Activated CD4-positive, CD25-positive, alpha-beta regulatory T cell treated with anti-CD3 and anti-CD28 coated beads, Interleukin-2, amount 50 U/mL, for 16 hours (primary cell): Measurements from ENCODE around the gene DDX56.
"Not testable (repeated sequence)": the region's sequence is repeated elsewhere in the genome, so short reads cannot be mapped to it uniquely, and the experiment has no call there.

Experiments
- DNase-seq: peaks from one replicate; pipeline ENCODE4 v3.0.0-alpha.2; 2020; ENCODE audit warnings: low read depth, low spot score

DDX56 gene

DNA sequence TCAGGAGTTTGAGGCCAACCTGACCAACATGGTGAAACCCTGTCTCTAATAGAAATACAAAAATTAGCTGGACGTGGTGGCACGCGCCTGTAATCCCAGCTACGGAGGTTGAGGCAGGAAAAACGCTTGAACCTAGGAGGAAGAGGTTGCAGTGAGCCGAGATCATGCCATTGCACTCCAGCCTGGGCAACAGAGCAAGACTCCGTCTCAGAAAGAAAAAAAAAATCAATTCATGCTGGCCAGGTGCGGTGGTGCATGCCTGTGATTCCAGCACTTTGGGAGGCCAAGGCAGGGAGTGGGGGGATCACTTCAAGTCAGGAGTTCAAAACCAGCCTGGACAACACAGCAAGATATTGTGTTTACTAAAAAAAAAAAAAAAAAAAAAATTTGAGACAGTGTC, 23.5 kb upstream of the DDX56 start:
- DNase-seq, result not testable (repeated sequence)

DNA sequence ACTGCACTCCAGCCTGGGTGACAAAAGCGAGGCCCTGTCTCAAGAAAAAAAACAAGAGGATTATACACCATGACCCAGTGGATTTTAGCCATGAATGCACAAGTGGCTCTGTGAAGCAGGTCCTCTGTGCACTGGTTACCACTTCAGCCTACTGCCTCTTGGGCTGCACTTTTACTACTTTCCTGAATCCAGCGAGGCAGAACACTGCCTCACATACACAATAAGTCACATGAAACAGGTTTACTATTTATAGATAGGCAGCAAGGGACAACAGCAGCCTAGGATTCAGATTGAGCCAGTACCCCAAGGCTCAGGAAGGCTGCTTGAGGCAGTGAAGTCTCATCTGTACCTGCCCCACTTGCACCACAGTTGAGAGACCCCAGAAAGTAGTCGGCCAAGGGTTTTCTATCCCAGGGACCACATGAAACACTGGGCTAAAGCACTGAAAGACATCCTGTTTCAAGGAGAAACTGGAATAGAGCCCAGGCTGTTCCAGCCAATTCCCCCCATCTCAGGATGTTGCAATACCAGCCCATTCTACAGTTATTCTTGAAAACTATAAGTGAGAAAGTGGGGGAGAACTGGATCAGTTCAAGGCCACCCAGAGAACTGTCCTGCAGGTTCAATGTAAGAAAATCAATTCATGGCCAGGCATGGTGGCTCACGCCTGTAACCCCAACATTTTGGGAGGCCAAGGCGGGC, 22.4 kb upstream of the DDX56 start:
- no peak for DNase-seq

DNA sequence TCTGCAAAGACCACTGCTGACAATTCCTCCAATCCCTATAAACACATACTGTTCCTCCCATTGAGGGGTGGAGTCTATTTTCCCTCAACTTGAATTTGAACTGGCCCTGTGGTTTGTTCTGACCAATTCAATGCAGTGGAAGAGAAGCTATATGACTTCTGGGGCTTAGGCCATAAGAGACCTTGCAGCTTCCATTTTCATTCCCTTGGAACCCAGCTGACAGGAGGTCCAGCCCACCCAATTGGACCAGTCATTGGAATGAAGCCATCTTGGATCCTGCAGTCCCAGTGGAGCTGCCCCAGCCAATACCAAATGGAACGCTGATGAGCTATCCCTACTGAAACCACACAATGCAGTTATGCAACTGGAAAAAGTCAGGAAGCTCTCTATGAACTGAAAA, 17.2 kb upstream of the DDX56 start:
- DNase-seq, result no peak

DNA sequence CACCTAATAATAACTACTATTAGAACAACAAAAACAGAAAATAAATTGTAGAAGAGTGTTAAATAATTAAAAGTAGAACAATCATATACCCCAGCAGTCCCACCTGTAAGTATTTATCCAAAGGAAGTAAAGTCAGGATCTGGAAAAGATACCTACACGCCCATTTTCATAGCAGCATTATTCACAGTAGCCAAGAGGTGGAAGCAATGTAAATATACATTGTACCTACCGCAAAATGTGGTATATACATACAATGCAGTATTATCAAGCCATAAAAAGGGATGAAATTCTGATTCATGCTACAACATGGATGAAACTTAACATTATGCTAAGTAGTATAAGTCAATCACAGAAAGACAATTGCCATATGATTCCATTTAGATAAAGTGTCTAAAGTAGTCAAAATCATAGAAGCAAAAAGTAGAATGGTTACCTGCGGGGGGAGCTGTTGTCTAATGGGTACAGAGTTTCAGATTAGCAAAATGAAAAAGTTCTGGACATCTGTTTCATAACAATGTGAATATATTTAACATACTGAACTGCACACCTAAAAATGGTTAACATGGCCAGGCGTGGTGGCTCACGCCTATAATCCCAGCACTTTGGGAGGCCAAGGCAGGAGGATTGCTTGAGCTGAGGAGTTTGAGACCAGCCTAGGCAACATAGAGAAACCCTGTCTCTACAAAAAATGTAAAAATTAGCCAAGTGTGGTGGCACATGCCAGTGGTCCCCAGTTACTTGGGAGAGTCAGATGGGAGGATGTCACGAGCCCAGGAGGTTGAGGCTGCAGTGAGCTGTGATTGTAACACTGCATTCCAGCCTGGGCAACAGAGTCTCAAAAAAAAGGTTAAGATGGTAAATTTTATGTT, 14.4 kb upstream of the DDX56 start:
- peak; percentile 45 for DNase-seq

DNA sequence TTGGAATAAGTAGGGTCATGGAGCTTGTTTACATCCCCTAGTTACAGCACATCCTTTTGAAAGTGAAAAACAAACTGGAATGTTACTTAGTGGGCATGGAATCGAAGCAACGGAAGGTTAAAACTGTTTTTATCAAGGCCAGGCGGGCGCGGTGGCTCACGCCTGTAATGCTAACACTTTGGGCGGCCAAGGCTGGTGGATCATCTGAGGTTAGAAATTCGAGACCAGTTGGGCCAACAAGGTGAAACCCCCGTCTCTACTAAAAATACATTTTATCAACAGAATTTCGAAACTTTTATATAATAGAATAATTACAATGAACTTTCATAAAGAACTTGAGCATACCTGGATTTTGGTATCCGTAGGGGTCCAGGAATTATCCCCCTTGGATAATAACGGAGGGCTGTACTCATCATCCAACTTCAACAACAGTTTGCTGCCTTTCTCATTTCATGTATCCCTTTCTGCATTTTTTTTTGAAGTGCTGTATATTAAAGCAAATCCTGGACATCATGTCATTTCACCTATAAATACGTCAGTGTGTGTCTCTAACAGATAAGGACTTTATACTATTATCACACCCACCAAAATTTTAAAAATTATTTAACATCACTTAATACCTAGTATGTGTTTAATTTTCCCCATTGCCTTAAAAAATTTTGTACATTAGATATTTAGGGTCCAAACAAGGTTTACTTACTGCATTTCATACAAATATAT, 9.6 kb upstream of the DDX56 start:
- DNase-seq, result no peak

DNA sequence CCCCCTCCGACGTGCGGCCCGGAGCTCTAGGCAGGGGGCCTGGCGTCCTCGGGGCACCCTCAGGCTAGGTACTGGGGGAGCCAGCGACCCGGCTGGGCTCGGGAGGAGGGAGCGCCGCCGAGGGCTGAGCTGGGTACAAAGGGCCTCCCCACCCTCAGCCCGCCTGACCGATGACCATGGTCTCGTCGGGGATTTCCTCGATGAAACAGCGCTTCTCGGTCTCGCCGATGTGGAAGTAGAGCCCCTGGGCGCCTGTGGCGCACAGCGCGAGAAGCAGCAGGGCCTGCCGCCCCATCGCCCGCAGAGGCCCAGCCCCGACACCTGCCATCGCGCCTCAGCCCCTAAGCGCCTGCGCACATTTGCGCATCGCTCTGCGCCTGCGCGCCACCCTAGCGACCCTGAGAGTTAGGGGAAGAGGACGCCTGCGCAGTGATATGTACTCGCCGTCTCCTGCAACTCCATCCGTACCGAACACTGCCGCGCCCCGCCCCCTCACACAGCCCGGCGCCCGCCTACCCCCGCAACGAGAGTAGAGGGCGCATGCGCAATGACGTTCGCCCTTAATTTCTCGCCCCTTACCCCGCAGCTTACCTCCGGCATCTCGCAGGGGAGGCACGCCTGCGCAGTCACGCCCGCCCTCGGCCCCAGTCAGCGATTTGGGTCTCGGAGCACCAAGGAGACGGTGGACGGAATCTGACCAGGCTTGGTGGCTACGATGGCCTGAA, 8.3 kb upstream of the DDX56 start, which contains the start of gene TMED4:
Gene TMED4 (minus strand): TSS at position 353 of the 725 bp plus-strand sequence. CDS start 25 bp downstream, at position 328.
- DNase-seq, result peak; percentile 100

DNA sequence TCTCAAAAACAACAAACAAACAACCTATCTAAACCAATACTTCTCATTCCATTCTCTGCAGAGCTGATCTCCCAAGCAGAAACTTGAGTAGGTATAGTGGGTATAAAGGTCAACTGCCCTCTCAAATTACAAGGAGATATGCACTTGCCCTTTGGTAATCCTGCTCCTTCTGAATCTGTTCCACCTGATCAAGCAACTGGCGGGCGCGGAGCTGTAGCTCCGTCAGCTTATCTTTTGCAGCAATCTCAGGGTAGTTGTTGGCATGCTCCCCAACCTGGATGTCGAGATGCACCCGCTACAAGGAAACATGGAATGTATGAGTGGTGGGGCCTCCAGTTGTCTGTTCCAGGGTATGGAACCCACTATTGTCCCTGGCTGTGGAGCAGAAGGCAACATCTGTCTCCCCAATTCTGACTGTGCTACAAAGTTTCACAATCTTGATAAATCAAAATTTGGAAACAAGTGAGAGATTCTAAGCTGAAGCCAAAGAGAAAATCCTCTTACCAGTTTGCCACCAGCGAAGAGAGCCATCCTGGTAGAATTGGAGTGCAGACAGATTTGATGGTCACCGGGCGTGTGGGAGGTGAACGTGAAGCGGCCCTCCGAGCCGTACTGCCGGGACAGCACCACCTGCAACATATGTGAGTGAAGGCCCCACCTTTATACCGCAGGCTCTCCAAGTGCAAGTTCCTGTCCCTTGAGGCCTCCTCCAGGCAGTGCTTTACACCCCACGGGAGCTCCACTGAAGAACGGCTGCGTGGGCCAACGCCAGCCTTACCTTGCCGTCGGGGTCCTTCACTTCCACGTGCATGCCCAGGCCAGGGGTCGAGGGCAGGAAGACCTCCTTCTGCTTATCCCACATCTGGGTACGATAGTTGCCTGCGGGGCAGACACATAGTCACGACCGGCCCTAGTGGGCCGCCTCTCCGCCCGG, 7.5 kb upstream of the DDX56 start:
- no peak for DNase-seq

DNA sequence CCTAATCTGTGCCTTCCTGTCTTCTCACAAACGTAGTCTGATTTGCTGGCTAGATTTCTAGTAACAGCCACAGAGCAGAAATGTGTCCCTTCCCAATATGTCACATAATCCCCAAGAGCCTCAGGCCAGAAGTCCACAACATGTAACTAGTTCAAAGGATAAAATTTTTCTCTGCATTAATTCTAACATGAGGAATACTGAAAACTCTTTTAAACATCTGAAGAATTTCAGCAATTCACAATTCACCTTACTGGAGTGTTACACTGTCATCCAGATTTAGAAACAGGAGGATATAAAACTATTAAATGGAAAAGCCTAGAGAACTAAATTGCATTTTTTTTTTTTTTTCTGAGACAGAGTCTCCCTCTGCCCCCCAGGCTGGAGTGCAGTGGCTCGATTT, 2.5 kb upstream of the DDX56 start:
- DNase-seq, result no peak

DNA sequence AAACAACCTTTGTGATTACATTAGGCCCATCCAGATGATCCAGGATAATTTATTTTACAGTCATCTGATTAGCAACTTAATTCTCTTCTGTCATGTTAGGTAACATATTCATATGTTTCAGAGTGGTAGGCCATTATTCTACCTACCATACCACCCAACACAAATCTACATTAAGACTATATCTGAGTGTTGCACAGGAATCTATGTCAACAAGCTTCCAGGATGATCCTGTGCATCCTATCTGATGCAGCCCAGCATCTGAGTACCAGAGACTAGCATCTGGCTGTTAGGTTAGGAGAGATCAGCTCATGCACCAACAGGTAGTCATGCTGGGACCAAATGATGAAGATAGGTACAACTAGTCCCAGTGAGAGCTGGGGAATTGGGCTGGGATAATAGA, 1.3 kb upstream of the DDX56 start:
- DNase-seq, result no peak

DNA sequence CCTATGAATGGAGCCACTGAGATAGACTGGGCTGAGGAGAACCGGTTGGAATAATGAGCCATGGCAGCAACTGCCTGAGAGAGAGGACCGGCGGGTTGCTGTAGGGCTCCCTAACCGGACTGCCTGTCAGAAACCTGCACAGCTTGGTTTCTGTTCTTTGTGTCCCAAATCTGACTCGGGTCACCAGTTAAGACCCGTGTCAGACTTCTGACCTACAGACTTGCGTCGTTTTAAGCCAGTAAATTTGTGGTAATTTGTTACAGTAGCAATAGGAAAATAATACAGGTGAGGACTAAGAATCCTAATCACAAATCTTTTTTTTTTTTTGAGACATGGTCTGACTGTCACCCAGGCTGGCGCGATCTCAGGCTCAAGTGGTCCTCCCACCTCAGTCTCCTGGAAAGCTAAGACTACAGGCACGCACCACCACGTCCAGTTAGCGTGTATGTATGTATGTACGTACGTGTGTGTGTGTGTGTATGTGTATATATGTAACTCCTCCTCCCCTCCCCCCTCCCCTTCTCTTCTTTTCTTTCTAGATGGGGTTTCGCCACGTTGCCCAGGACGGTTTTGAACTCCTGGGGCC, 672 bp upstream of the DDX56 start:
- no peak for DNase-seq

DNA sequence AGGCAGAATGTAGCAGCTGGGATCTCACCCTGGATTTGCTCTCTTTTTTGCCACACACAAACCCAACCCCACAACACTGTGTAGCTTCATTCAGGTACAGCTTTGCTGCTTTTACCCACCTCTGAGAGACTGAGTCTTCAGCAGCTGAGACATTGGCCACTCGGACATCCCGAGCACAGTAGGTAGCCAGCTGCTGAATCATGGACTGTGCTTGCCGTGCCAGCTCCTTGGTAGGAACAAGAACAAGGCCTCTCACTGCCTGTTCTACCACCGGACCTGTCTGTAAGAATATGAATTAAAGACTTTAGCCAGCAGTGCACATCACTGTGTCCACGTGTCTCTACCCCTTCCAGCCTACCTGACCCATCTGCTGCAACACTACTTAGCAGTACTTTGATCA, 937 bp downstream of the DDX56 start:
- DNase-seq, result no peak

DNA sequence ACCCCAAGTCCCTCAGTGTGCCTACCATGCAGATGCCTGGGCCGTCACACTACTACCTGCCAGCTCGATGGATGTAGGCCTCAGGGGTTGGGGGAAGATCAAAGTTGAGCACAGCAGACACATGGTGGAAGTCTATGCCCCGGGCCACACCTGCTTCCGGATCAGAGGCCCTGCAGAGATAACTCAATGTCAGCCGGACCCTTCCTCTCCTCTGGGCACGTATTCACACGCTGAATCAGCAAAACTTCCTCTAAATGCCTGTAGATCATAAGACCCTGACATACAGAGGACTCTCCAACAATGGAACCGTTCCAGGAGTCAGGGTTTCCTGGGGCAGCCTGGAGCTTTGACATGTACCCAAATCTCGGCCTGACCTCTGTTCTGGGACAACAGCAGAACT, 3.7 kb downstream of the DDX56 start:
- DNase-seq, result no peak

DNA sequence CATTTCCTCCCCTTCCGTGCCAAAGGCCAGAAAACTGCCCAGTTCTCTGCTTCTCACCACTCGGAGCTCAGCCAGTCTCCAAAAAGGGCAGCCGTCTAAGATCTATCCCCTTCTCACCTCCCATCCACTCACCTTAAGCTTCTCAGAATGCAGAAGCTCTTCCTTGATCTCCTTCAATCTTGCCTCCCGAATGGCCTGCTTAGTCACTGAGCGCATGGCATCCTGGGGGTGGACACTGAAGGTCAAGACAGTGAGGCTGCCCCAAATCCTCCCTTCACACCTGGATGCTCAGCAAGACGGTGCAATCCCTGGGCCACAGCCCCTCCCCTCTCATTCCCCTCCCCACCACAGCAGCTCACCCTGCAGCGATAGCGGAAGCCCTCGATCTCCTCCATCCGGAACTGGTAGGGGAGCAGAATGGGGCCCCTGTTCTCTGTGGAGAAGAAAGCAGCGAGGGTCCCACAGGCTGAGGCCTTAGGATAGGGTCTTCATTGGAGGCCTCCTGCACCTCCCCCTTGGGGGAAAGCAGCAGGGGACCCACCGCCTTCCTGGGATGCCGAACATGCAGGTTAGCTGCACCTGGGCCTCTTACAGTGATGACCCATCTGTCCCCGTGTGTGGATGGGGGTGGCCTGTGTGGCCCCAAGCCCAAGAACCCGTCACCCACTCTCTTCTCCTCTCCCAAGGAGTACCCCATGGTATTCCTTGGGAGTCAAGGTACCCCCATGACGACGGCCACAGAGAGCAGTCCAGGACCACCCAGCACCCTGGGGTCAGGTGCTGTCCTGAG, 4.7 kb downstream of the DDX56 start:
- no peak for DNase-seq

DNA sequence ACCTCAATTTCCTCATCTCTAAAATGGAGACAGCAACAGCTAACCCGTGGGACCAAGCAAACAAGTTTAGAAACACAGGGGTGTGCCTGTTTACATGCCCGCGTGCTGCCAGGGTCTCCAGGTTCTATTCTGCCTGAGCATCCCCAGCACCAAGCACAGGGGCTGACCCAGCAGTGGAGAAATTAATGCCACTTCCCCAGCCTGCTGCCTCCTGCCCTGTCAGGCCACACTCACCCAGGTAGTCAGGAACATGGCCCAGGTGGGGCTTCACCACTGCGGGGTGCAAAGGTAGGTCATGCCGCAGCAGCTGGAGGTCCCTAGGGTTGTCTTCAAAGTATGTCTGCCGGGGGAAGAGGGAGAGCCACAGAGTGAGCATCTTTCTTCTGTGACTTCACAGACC, 5.8 kb downstream of the DDX56 start:
- DNase-seq, result no peak

DNA sequence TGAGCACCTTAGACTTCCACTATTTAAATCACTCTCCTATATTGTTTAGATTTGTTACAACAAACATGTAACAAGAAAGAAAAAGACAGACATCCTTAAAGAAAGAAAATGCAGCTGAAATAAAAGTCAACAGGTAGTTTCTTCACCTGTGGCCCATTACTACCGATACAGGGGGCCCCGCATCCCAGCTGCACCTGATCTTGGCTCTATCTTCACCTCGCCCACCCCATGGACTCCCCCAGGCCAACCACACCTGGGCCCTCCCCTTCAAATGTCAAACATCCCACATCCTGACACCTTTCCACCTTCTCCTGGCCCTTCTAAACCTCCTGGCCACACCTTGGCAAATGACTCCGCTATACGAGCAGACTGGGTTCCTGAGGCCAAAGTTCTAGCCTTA, 7.0 kb downstream of the DDX56 start:
- DNase-seq, result no peak

DNA sequence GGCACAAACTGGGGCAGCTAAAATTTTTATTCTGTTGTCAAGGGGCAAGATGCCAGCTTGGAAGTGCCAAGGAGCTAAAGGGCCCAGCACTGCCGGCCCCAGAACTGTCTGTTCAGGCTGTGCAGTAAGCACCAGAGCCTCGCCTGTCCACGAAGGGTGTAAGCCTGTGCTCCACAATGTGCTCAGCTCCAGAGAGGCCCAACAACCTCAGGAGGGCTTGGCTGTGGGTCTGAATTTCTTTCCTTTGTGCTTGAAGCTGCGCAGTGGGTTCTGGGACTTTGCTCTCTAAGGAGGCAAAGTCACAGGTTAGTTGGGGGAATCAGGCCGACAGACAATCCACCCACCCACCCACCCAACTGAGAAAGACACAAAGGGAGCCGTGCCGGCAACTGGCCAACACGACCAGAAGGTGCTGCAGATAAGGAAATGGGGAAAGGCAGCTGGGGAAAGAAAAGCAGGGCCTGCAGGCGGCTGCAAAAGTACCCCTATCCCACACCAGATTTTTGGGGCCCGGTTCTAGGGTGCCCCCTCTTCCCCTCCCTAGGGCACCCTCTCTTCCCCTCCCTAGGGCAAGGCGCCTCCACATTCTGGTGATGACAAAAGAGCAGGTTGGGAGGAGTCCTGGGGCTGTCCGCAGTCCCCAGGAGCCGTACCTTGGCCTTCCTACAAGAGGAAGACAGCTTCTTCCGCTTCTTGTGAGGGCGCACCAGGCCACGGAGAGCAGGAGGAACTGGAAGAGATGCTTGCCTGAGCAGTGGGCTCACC, 7.7 kb downstream of the DDX56 start:
- DNase-seq, result no peak

DNA sequence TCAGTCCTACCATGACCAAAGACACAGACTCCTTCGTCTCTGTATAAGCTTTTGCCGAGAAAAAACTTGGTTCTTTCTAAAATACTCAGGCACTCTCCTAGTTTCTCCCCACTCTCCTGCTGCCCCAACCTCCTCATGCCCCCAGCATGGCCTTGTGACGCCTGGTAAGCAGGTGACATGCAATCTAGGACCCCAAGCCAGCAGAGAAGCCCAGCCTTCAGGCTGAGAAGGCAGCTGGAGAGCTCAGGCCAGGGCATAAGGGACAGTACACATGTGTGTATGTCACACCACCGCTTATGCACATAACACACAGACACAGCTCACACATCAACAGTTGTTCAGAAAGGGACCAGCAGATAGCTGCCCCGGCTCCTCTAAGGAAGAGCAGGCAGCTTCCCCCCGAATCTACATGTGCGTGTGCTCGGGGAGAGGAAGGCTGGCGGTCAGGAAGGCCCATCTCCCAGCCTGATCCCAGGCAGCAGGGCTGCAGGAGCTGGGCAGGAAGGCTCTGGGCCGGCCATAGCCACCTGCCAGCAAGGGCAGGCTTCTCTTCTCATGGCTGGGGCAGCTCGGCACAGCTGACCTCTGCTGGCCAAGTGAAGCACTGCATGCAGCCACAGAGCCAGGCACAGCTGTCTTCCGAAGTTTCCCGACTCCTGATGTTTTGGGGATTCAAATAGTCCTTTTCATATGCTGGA, 8.5 kb downstream of the DDX56 start:
- peak; percentile 24 for DNase-seq

DNA sequence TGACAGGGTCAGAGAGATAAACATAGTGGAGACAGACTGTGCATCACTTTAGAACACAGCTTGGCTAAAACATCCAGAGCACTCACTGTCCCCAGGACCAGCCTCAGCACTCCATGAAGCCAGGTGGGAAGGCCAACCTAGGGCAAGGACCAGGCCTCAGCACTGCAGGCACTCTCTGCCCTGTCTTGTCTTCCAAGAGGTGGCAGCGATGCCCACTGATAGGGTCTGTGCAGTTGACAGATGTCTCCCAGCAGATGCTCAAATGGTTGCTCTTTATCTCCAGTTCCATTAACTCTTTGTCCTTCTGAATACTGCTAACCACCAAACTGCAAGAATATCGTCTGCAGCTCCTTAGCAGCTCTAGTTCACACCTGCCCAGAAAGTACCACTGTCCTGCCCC, 9.1 kb downstream of the DDX56 start:
- no peak for DNase-seq
